Calu3 (cell line): ENCODE results near the gene ZNF296. TPM values are rescaled to one million over a fixed set of nuclear protein-coding genes. Genes with fewer than 3 reads are reported as not detected.

Experiments used
- BruUV-seq: library from RNA; stranded (reverse); fragments of 400-500 nt; replicated peaks from 2 replicates; lab custom pipeline; 2021; lab: Mats Ljungman, UMichigan
- CTCF ChIA-PET: fragments of 300-600 bp; sonication (Branson Sonifier 250); formaldehyde crosslinking; loops from one replicate; lab custom pipeline; 2022; ENCODE audit warnings: antibody characterized with exemption; lab: Charles Lee
- DNase-seq: peaks from one replicate; pipeline ENCODE4 v3.0.0; 2022
- H3K27ac Mint-ChIP-seq: one replicate; pipeline ENCODE4 v1.8.0; 2022; ENCODE audit warnings: mixed read lengths; ENCODE audit not compliant: unreplicated experiment
- H3K27me3 Mint-ChIP-seq: one replicate; pipeline ENCODE4 v1.8.0; 2022; ENCODE audit warnings: mixed read lengths; ENCODE audit not compliant: unreplicated experiment
- H3K36me3 Mint-ChIP-seq: one replicate; pipeline ENCODE4 v1.8.0; 2022; ENCODE audit warnings: mild to moderate bottlenecking, moderate library complexity, mixed read lengths; ENCODE audit not compliant: insufficient read depth, unreplicated experiment
- H3K4me1 Mint-ChIP-seq: one replicate; pipeline ENCODE4 v1.8.0; 2022; ENCODE audit warnings: mild to moderate bottlenecking, low read depth, mixed read lengths; ENCODE audit not compliant: unreplicated experiment
- H3K4me3 Mint-ChIP-seq: one replicate; pipeline ENCODE4 v1.8.0; 2022; ENCODE audit warnings: mild to moderate bottlenecking, low read depth, moderate library complexity, mixed read lengths; ENCODE audit not compliant: unreplicated experiment
- H3K9me3 Mint-ChIP-seq: one replicate; pipeline ENCODE4 v1.8.0; 2022; ENCODE audit warnings: low read depth, mixed read lengths; ENCODE audit not compliant: unreplicated experiment
- intact Hi-C: fragments of 100-400 bp; cut with micrococcal nuclease; formaldehyde crosslinking; loops from one replicate; pipeline ENCODE4 v1.10.0; 2022; ENCODE audit not compliant: unreplicated experiment
- total RNA-seq: library from RNA; stranded (reverse); gene quantifications from 2 replicates; pipeline ENCODE4 v1.2.3, GENCODE V29; 2022
- TF ChIP-seq, protein P1 (sequence below): fragments of 200-600 bp; IDR thresholded peaks from one replicate; pipeline ENCODE4 v1.8.0; 2022; ENCODE audit warnings: antibody characterized with exemption; ENCODE audit not compliant: unreplicated experiment

ZNF296 gene
- total RNA-seq, 1 experiment from 2014 or later: 5.3 TPM

DNA sequence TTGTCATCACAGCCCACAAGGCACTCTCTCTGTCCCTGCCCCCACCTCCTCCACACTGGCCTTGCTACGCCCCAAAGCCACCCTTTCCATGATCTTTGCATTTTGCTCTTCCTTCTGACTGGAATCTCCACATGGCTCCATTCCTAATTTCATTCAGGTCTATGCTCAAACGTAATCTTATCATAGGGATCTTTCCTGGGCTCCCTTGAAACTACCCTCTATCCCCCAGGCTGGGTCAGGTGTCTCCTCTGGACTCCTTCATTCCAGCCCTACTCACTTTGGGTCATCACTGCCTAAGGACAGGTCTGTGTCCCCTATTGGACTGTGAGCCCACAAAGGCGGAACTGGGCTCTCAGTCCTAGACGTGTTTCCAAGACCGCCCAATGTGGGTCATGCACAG lies 5.9 kb upstream of the ZNF296 start:
- intact Hi-C loops: no loop called here
- H3K4me3 Mint-ChIP-seq: no peak overlapping the region
- DNase-seq: no peak
- no TSS peak for BruUV-seq
- peaks cover 25% of the 10 kb centered on the region for H3K4me1 Mint-ChIP-seq
- no peak overlapping the region for H3K27ac Mint-ChIP-seq
- H3K9me3 Mint-ChIP-seq: no peaks in the 10 kb centered on the region
- TF ChIP-seq, protein P1, sequence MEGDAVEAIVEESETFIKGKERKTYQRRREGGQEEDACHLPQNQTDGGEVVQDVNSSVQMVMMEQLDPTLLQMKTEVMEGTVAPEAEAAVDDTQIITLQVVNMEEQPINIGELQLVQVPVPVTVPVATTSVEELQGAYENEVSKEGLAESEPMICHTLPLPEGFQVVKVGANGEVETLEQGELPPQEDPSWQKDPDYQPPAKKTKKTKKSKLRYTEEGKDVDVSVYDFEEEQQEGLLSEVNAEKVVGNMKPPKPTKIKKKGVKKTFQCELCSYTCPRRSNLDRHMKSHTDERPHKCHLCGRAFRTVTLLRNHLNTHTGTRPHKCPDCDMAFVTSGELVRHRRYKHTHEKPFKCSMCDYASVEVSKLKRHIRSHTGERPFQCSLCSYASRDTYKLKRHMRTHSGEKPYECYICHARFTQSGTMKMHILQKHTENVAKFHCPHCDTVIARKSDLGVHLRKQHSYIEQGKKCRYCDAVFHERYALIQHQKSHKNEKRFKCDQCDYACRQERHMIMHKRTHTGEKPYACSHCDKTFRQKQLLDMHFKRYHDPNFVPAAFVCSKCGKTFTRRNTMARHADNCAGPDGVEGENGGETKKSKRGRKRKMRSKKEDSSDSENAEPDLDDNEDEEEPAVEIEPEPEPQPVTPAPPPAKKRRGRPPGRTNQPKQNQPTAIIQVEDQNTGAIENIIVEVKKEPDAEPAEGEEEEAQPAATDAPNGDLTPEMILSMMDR: no peak
- peaks cover 45% of the 10 kb centered on the region for H3K36me3 Mint-ChIP-seq
- no peaks in the 10 kb centered on the region for H3K27me3 Mint-ChIP-seq
- CTCF ChIA-PET: interaction anchor here (1.4 kb wide), 1 partner anchor 9 kb away, joined by 6 read pairs; no protein-coding TSS in a partner anchor

DNA sequence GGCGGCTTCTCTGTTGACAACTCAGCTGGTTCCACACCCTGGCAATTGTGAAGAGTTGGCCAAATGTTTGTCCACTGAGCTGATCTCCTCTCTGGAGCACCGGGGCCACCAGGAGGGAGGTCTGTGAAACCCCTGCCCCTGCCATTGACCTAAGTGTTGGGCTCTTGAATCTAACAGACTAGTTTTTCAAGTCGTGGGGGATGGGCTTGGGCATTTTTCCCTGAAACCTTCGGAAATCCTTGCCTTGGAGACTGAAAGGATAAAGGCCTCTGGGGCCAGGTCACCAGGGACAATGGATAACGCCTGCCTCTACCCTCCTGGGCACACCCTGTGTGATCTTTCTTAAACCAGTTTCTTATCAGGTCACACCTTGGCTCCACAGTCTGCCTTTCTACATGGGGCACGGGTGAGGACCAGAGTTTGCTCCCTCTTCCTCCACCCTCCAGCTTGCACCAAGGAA lies 3.7 kb upstream of the ZNF296 start:
- Mint-ChIP-seq H3K27me3 (no peaks in the 10 kb centered on the region), H3K9me3 (no peaks in the 10 kb centered on the region), H3K4me3 (peak overlapping the region; percentile 88), H3K27ac (peak overlapping the region; percentile 78), H3K36me3 (peaks cover 59% of the 10 kb centered on the region), H3K4me1 (peaks cover 33% of the 10 kb centered on the region)
- TF ChIP-seq, protein P1: no peak
- intact Hi-C loops: no loop called here
- BruUV-seq: TSS peak; percentile 56
- no peak for DNase-seq
- CTCF ChIA-PET: interaction anchor here (1.0 kb wide), 1 partner anchor 12 kb away, joined by 4 read pairs; no protein-coding TSS in a partner anchor

DNA sequence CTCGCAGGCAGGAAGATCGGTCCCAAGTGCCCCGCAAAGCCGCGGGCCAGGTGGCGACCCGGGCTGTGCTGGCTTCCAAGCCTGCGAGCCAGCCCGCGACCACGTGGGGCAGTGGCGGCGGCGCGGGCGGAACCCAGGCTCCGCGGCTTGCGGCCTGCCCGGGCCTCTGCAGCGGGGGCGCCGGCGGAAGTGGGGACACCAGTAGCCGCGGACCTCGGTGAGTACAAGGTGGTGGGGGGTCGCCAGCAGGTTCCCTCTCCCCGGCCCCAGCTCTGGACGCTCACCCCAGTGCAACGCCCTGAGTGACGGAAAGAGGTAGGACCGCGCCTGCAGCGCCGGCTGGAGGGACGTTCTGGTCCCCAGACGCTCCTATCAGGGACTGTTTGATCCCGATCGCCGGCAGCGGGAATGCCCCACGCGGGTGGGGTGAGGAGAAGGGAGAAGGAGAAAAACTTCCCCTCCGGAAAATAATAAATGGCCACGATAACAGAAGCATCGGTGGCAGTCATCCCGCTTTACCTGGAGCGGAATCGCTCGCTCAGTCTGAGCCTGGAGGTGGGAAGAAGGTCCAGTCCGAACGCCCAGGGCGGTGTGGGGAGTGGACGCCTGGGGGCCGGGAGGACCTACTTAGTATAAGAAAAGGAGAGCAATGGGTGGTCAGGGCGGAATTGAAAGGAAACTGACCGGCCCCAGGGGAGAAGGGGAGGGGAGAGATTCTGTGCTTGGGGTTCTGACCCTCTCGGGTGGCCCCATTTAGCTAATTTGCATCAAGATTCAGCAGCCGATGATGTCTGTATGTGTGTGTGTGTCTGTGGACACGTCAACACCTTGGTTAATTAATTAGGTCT lies 3.0 kb upstream of the ZNF296 start, which contains the start of gene GEMIN7:
GEMIN7 (plus strand) TSS at position 198 of the 848 bp plus-strand sequence. CDS start 10,855 bp downstream, outside the sequence.
- CTCF ChIA-PET: interaction anchor here (1.0 kb wide), 1 partner anchor 13 kb away, joined by 4 read pairs; no protein-coding TSS in a partner anchor
- intact Hi-C loops: no loop called here
- peak; percentile 92 for DNase-seq
- TF ChIP-seq, protein P1: peak; percentile 7
- no TSS peak for BruUV-seq
- peaks cover 33% of the 10 kb centered on the region for H3K4me1 Mint-ChIP-seq
- no peaks in the 10 kb centered on the region for H3K9me3 Mint-ChIP-seq
- no peaks in the 10 kb centered on the region for H3K27me3 Mint-ChIP-seq
- H3K4me3 Mint-ChIP-seq: peak within 1 kb of the TSS; percentile 88
- peaks cover 62% of the 10 kb centered on the region for H3K36me3 Mint-ChIP-seq
- peak within 1 kb of the TSS; percentile 78 for H3K27ac Mint-ChIP-seq

DNA sequence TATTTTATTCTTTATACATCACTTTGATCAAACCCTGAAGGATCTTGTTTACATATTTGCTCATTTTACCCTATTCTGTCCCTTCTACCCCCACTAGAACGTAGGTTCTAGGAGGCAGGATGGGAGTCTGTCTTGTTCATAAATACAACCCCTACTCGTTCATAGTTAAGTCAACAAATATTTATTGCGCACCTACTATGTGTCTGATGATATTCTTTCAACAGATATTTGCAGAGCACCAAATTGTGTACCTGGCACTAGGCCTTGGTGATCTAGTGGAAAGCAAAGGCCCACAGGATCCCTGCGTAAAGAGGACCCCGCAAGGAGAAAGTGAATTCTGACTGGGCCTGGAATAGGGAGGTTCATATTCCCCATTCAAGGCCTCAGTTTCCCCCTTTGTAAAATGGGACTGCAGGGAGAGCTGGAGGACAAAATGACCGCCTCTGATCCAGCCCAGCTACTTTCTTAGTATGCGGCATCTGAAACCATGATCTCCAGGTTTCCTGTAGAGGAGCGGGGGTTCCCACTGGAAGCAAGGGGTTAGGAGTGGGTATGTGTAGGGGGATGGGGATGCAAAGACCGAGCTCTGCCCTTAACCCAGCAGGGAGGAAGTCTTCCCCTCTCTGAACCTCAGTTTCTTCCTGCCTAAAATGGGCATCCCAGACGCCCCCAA lies 2.2 kb upstream of the ZNF296 start:
- intact Hi-C loops: no loop called here
- peaks cover 33% of the 10 kb centered on the region for H3K4me1 Mint-ChIP-seq
- peak overlapping the region; percentile 78 for H3K27ac Mint-ChIP-seq
- H3K9me3 Mint-ChIP-seq: no peaks in the 10 kb centered on the region
- BruUV-seq: no TSS peak
- peaks cover 62% of the 10 kb centered on the region for H3K36me3 Mint-ChIP-seq
- TF ChIP-seq, protein P1: no peak
- CTCF ChIA-PET: no interaction called here
- peak overlapping the region; percentile 88 for H3K4me3 Mint-ChIP-seq
- no peak for DNase-seq
- no peaks in the 10 kb centered on the region for H3K27me3 Mint-ChIP-seq
